Mononuclear cell (primary cell): ENCODE data around the gene CCDC74B. TPM values are rescaled to one million over a fixed set of nuclear protein-coding genes. Genes with fewer than 3 reads are reported as not detected.
"Not testable (repeated sequence)": the region's sequence is repeated elsewhere in the genome, so short reads cannot be mapped to it uniquely, and the experiment has no call there.

ENCODE experiments used
- H3K27me3 ChIP-seq: 2 replicates; pipeline ENCODE4 v1.6.0; 2011; ENCODE audit warnings: low read length, control low read depth; ENCODE audit not compliant: insufficient read depth
- H3K4me1 ChIP-seq: 2 replicates; pipeline ENCODE4 v1.5.1; 2011; ENCODE audit warnings: mild to moderate bottlenecking, low read length, control low read depth; ENCODE audit not compliant: insufficient read depth
- H3K4me3 ChIP-seq: 2 replicates; pipeline ENCODE4 v1.5.1; 2011; ENCODE audit warnings: mild to moderate bottlenecking, low read length, moderate library complexity
- H3K9me3 ChIP-seq: 2 replicates; pipeline ENCODE4 v1.5.1; 2011; ENCODE audit warnings: low read depth, mild to moderate bottlenecking, control low read depth, low read length
- total RNA-seq: library from RNA; depleted of rRNA; stranded (reverse); fragments of >200 nt; gene quantifications from one replicate; pipeline ENCODE4 v1.2.3, GENCODE V29; 2012

The CCDC74B gene
- total RNA-seq, 1 donor = 0.10 TPM

DNA sequence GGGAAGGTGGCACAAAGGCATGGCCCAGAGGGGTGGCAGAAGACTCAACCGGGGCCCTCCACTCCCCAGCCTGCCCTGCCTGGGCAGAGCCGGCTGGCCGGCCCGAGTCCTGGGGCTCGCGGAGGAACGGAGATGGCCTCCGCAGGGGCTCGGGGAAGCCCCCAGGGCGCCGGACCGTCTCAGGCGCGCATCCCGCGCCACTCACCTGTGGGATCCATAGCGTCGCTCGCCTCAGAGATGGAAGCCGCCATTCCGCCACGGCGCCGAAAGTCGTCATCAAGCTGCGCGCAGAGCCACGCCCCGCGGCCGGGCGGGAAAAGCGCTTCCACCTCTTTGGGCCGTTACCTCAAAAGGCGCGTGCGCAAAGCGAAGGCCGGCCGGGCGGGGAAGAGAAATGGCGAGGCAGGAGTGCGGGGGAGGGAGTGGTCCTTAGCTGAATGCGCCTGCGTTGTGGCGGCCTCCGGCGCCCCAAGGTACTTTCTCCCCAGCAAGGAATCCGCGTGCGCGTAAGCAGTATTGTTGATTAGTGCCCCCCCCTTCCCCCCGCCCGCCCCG lies 36.5 kb upstream of the CCDC74B start, which contains the start of gene SMPD4:
TSS of gene SMPD4 (minus strand) at position 278 of the 555 bp plus-strand sequence. CDS start 5,010 bp downstream, outside the sequence.
- Histone ChIP-seq H3K9me3 (no peaks in the 10 kb centered on the region), H3K4me1 (peaks cover 24% of the 10 kb centered on the region), H3K27me3 (no peaks in the 10 kb centered on the region), H3K4me3 (peak within 1 kb of the TSS; percentile 90)

DNA sequence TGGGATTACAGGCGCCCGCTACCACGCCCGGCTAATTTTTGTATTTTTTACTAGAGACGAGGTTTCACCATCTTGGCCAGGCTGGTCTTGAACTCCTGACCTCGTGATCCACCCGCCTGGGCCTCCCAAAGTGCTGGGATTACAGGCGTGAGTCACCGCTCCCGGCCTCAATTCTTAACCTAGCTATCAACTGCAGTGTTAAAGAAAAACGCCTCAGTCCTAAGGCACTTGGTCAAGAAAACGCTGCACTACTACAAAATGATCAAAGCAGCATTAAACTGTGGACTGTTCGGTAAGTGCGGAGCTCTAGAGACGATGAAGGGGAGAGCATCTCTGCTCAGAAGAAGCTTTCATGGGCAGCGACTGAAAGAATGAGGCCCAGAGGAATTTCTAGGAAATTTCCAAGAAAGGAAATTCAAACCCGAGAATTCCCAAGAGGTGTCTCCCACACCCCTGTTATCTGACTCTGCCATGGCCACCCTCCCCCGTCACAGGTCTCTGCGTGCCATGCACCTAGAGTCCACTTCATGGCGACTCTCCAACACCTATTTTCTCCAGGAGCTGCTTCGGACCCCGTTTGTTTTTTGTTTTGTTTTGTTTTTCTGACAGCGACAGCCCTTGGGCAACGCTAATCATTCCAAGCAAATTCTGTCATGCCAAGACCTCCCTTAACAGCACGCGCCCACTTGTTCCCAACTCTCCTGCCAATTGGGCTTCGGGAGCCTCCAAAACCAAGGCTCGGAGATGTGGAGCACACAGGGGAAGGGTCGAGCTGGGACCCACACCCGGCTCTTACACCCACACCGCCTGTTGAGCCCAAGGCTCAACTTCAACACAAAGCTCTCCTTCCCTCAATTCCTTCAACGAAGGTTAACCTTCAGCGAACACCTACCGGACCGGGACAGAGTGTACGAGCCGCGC lies 35.8 kb upstream of the CCDC74B start:
- H3K27me3 ChIP-seq, H3K9me3 ChIP-seq: not testable (repeated sequence)
- Histone ChIP-seq H3K4me1 (peaks cover 24% of the 10 kb centered on the region), H3K4me3 (peak overlapping the region; percentile 90)

DNA sequence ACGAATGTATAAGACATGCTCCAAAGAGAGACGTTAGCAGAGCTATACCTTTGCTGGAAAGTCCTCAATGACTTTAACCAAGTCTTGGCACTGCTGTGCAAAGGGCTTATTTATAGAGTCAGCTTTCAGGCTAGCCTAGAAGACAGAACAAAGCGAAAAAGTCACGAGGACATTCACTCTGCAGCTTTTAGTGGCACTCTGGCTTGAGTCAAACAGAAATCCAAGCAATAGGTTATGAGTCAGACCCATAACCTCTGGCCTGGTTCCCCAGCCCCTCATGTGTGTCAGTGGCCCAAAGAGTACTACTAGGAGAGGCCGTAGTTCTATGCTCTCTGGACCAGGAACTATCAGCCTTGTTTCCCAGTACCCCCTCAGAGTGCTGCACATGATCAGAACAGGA lies 30.0 kb upstream of the CCDC74B start:
- H3K9me3 ChIP-seq, H3K27me3 ChIP-seq, H3K4me1 ChIP-seq, H3K4me3 ChIP-seq: not testable (repeated sequence)

DNA sequence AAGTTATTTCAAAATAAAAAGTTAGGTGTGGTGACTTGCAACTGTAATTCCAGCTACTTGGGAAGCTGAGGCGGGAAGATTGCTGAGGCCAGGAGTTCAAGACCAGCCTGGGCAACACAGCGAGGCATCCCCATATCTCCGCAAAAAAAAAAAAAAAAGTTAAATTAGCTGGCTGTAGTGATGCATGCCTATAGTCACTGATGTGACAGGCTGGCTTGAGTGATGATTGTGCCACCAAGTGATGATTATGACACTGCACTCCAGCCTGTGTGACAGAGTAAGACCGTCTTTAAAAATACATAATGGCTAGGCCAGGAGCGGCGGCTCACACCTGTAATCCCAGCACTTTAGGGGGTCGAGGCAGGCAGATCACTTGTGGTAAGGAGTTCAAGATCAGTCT lies 25.0 kb upstream of the CCDC74B start:
- no peaks in the 10 kb centered on the region for H3K4me1 ChIP-seq
- H3K4me3 ChIP-seq = no peak overlapping the region
- H3K27me3 ChIP-seq = no peaks in the 10 kb centered on the region
- H3K9me3 ChIP-seq = no peaks in the 10 kb centered on the region

DNA sequence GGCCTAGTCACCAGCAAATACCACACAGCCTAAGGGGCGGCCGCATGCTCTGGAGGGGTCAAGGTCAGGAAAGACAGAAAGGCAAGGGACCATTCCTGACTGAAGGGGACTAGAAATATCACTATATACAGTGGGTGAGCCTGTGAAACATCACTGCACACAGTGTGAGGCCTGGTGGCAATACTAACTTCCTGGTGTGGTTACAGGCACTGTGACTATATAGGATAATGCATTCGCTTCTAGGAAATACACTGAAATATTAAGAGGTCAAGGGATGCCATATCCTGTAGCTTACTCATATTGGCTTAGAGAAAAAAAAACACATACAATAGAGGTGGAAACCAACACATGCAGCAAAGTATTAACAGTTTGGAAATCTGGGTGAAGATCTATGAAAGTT lies 24.3 kb upstream of the CCDC74B start:
- H3K4me1 ChIP-seq, H3K27me3 ChIP-seq, H3K9me3 ChIP-seq, H3K4me3 ChIP-seq: not testable (repeated sequence)

DNA sequence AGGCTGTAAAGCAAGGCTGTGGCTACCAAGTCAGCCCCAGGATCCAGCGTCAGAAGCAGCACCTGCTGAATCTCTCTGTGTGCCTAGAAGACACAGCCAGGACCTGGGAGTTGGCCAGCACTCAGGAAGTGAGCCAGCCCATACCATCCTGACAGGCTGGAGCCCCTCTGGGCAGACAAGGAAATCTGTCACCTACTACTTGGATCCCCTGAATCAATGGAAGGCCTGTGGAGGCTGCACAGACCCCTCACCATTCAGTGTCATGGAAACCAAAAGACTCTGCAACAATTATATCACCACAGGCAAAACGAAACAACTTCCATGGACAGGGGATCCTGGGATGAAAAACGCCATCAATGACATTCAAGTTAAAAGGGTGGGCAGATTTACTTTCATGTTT lies 21.7 kb upstream of the CCDC74B start:
- H3K9me3 ChIP-seq, H3K4me3 ChIP-seq, H3K4me1 ChIP-seq, H3K27me3 ChIP-seq: not testable (repeated sequence)

DNA sequence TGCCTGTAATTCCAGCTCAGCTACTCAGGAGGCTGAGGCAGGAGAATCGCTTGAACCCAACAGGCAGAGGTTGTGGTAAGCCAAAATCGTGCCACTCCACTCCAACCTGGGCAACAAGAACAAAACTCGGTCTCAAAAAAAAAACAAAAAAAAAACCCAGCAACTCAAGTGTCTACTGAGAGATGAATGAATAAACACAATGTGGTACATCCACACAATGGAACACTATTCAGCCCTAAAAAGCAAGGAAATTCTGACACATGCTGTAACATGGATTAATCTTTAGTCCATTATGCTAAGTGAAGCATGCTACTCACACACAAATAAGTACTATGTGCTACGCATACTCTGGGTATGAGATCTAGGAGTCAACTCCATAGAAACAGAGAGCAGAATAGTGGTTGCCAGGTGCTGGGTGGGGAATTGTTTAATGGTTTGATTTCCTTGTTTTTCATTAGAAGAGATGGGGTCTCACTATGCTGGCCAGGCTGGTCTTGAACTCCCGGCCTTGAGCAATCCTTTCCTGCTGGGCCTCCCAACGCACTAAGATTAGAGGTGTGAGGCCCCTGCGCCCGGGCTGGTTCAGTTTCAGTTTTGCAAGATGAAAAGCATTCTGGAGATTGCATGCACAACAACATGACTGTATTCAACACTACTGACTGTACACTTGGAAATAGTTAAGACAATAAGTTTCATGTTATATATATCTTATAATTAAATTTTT lies 20.5 kb upstream of the CCDC74B start:
- no peaks in the 10 kb centered on the region for H3K4me1 ChIP-seq
- H3K4me3 ChIP-seq = no peak overlapping the region

DNA sequence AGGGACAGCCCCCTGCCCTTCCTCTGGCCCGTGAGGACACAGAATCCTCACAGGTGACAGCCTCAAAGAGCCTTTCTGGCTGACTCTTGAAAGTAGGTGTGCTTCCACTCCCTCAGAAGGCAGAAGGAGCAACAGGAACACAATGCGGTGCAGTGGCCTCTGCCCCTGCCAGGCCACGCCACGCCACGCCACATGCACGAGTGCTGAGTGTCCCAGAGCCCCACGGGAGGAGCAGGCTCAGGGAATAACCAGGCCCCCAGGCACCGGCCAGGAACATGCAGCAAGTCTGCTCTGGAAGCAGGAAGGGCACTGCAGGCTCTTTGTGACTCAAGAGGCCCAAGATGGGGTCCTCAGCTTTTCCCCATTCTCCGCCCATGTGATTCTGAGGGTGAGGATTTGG lies 18.1 kb upstream of the CCDC74B start:
- Histone ChIP-seq H3K4me1 (peaks cover 9% of the 10 kb centered on the region), H3K9me3 (no peaks in the 10 kb centered on the region), H3K27me3 (no peaks in the 10 kb centered on the region), H3K4me3 (no peak overlapping the region)

More for the DNA sequence above, 20.5 kb upstream of the CCDC74B start:
- Histone ChIP-seq H3K9me3 (no peaks in the 10 kb centered on the region), H3K27me3 (no peaks in the 10 kb centered on the region)

DNA sequence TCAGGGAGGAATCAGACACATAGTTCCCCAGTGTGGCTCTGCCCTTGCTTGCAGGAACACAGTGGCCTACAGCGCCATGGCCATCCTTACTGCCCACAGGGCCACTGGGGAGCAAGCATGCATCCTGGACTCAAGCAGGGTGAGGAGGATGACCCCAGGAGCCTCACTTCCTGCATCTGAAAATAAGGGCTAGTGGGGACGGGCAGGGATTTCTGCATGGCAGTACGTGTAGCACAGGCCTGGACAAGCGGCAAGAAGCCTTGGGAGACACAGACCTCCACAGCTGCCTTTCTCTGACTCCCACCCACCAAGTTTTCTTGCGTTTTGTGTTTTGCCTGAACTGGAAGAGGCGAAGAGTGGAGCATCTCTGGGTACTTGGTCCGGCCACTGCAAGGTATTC lies 17.6 kb upstream of the CCDC74B start:
- H3K9me3 ChIP-seq, H3K4me1 ChIP-seq, H3K4me3 ChIP-seq, H3K27me3 ChIP-seq: not testable (repeated sequence)

DNA sequence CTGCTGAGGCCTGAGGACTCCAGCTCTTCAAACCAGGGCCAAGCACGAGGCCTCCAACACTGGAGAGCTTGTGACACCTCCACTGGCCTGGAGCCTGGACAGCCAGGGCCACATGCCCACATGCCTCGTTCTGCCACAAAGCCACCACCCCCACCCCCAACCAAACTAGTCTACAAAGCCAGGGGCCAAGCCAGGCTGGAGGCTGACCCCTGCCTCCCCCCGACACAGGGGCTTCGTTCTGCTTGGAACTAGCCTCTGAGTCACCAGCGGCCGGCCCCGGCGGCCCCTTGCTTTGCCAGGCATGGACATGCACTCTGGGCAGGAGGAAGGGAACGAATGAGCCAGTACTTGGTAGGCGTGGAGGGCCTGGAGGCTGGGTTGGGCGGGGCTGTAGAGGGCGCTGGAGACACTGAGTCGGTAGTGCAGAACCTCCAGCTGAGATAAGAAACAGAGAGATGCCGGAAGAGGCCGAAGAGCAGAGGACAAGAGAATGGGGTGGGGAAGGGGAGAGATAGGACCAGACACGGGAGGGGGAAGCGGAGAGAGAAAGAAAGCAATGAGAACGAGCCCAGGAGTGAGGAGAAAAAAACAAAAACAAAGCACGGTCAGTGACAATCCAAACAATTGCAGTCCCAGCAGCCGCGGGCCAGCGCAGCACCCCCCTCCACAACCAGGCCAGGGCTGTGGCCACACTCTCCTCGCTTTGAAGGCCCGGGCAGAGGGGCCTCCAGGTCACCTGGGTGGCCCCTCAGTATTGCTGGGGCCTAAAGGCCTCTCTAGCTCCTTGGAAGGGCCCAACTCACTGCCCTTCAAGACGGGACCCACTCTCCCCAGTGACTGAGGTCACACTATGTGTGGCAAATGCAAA lies 16.2 kb upstream of the CCDC74B start:
- not testable (repeated sequence) for H3K9me3 ChIP-seq

DNA sequence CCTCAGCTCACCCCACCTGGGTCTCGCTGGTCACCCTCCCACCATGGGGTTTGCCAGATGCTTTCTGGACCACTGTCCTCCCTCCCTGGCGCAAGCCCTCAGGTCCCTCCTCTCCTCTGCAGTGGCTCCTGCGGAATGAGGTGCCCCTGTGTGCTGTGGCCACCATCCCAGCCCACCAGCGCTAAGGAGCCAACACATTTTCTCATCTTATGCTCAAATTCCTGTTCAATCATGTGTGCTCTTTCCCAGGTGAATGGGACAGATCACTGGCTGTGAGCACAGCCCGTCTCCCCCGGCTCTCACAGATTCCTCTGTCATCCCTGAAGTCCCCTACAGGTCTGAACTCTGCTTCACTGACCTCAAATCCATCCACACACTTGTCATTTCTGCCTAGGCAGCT lies 15.2 kb upstream of the CCDC74B start:
- Histone ChIP-seq H3K4me3 (no peak overlapping the region), H3K27me3 (no peaks in the 10 kb centered on the region), H3K9me3 (no peaks in the 10 kb centered on the region), H3K4me1 (peaks cover 9% of the 10 kb centered on the region)

More for the DNA sequence above, 16.2 kb upstream of the CCDC74B start:
- H3K4me1 ChIP-seq, H3K27me3 ChIP-seq, H3K4me3 ChIP-seq: not testable (repeated sequence)

DNA sequence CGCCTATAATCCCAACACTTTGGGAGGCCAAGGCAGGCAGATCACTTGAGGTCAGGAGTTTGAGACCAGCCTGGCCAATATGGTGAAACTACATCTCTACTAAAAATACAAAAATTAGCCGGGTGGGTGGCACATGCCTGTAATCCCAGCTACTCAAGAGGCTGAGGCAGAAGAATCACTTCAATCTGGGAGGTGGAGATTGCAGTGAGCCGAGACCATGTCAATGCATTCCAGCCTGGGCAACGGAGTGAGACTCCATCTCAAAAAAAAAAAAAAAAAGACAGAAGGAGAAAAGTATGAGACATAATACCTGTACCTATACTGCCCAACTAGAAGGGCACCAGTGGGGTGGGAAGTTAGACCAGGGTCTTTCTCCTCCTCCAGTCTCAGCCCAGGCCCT lies 14.5 kb upstream of the CCDC74B start:
- H3K4me3 ChIP-seq, H3K9me3 ChIP-seq, H3K27me3 ChIP-seq, H3K4me1 ChIP-seq: not testable (repeated sequence)

DNA sequence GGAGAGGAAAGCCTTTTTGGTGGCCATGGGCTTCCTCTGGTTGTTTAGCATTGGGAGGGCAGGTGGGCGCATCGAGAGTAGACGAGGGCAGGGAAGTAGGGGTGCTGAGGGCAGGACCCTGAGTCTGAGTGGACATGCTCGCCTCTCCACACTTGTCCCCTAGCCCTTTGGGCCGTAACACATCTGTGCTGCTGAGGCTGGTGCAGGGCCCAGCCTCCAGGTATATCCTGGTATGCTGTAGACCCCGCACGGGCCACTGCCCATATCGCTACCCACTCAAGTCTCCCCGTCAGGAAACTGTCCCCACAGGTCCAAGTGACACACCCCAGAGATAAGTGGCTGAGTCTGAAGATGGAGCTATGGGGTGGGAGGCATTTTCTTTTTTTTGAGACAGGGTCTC lies 13.7 kb upstream of the CCDC74B start:
- Histone ChIP-seq H3K4me3 (no peak overlapping the region), H3K4me1 (peaks cover 9% of the 10 kb centered on the region), H3K27me3 (no peaks in the 10 kb centered on the region), H3K9me3 (no peaks in the 10 kb centered on the region)

DNA sequence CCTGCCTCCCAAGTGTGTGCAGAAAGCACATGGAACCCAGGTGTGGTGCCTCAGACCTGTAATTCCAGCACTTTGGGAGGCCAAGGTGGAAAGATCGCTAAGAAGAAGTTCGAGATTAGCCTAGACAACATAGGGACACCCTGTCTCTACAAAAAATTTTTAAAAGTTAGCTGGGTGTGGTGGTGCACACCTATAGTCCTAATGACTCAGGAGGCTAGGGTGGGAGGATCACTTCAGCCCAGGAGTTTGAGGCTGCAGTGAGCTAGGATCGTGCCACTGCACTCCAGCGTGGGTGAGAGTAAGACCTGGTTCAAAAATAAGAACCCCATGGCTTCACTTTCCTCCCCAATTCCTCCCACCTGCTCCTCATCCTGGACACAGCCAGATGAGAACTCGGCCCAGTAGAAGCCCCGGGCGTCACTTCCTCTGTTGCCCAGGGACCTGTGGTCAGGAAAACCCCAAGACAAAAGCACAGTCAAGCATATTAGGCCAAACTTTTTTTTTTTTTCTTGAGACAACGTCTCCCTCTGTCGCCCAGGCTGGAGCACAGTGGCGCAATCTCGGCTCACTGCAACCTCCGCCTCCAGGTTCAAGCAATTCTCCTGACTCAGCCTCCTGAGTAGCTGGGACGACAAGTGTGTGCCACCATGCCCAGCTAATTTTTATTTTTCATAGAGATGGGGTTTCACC lies 13.1 kb upstream of the CCDC74B start:
- not testable (repeated sequence) for H3K27me3 ChIP-seq, H3K4me1 ChIP-seq, H3K4me3 ChIP-seq, H3K9me3 ChIP-seq
